ENCODE measurements around the gene SLAMF7. TPM values are rescaled to one million over a fixed set of nuclear protein-coding genes. Genes with fewer than 3 reads are reported as not detected.

The SLAMF7 gene
- total and polyA plus RNA-seq, 4 donors = 0.80 to 2.9 (median 1.1) TPM

DNA sequence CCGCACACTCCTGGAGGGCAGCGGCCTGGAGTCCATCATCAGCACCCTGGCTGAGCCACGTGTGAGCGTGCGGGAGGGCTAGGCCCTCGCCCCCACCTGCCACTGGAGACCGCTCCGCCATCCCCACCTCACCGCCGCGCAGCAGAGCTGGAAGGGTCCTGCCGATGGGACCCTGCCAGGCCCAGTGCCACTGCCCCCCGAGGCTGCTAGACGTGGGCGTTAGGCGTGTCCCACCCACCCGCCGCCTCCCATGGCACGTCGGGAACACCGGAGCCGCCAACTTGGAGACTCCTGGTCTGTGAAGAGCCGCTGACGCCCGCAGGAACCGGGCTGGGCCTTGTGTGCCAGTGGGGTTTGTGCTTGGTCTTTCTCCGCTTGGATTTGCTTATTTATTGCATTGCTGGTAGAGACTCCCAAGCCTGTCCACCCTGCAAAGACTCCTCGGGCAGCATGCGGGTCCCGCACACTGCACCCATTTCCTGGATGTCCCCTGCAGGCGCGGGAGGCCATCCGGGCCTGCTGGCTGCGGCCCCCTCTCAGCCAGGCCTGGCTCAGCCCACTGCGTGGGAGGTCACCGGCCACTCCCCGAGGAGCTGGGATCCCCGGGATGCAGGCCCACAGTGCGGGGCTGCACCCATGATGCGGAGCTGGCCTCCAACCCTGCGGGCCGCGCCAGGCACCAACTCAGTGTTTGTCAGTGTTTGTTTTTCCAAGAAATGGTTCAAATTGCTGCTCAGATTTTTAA is 63.0 kb downstream of the SLAMF7 start:
- Histone ChIP-seq H3K36me3 (ENCODE audit: control insufficient read depth in 4 of 4, insufficient read depth in 3 of 4, low read depth in 1 of 4, low read length in 3 of 4) (no peaks in the 10 kb centered on the region), H3K9me3 (ENCODE audit: control insufficient read depth in 4 of 4, low read length in 3 of 4) (peaks cover 0 to 2% (median 0%) of the 10 kb centered on the region in 4 donors), H3K4me3 (ENCODE audit: low read depth in 1 of 3, low read length in 3 of 3) (no peak overlapping the region), H3K27ac (ENCODE audit: low read depth in 1 of 2, low read length in 2 of 2) (no peak overlapping the region), H3K9ac (ENCODE audit: low read depth in 1 of 2, low read length in 2 of 2) (no peak overlapping the region), H3K4me1 (ENCODE audit: control insufficient read depth in 4 of 4, insufficient read depth in 4 of 4, low read length in 3 of 4) (no peaks in the 10 kb centered on the region), H3K27me3 (ENCODE audit: control insufficient read depth in 4 of 4, insufficient read depth in 4 of 4, low read length in 3 of 4) (no peaks in the 10 kb centered on the region)
- WGBS = 96% methylated on average over 43 of the region's 43 CpGs
- no peak for DNase-seq (ENCODE audit: low spot score)
- TF ChIP-seq TAF1 (conservative IDR thresholded peaks at IDR 0.05) (no peak), YY1 (IDR thresholded peaks at IDR 0.05) (no peak), NR2F2 (IDR thresholded peaks at IDR 0.05) (no peak), FOXA2 (IDR thresholded peaks at IDR 0.05) (no peak), FOXA1 (IDR thresholded peaks at IDR 0.05) (no peak), SP1 (IDR thresholded peaks at IDR 0.05) (no peak), EGR1 (IDR thresholded peaks at IDR 0.05; ENCODE audit: low read depth in 2 of 2) (no peak), RAD21 (IDR thresholded peaks at IDR 0.05) (no peak)
- TF ChIP-seq, protein P1, sequence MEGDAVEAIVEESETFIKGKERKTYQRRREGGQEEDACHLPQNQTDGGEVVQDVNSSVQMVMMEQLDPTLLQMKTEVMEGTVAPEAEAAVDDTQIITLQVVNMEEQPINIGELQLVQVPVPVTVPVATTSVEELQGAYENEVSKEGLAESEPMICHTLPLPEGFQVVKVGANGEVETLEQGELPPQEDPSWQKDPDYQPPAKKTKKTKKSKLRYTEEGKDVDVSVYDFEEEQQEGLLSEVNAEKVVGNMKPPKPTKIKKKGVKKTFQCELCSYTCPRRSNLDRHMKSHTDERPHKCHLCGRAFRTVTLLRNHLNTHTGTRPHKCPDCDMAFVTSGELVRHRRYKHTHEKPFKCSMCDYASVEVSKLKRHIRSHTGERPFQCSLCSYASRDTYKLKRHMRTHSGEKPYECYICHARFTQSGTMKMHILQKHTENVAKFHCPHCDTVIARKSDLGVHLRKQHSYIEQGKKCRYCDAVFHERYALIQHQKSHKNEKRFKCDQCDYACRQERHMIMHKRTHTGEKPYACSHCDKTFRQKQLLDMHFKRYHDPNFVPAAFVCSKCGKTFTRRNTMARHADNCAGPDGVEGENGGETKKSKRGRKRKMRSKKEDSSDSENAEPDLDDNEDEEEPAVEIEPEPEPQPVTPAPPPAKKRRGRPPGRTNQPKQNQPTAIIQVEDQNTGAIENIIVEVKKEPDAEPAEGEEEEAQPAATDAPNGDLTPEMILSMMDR (IDR thresholded peaks at IDR 0.05; ENCODE audit: low read depth, low read length, missing input control) = no peak
- TF ChIP-seq, protein P2, sequence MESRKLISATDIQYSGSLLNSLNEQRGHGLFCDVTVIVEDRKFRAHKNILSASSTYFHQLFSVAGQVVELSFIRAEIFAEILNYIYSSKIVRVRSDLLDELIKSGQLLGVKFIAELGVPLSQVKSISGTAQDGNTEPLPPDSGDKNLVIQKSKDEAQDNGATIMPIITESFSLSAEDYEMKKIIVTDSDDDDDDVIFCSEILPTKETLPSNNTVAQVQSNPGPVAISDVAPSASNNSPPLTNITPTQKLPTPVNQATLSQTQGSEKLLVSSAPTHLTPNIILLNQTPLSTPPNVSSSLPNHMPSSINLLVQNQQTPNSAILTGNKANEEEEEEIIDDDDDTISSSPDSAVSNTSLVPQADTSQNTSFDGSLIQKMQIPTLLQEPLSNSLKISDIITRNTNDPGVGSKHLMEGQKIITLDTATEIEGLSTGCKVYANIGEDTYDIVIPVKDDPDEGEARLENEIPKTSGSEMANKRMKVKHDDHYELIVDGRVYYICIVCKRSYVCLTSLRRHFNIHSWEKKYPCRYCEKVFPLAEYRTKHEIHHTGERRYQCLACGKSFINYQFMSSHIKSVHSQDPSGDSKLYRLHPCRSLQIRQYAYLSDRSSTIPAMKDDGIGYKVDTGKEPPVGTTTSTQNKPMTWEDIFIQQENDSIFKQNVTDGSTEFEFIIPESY (IDR thresholded peaks at IDR 0.05) = no peak

Other genes starting within 250 kb of the SLAMF7 start
- 1 to 10 TPM; 1.0 to 1.2 TPM for gene SLAMF6, start 216.0 kb upstream of the SLAMF7 start, total RNA-seq
- gene SLAMF6, start 216.0 kb upstream of the SLAMF7 start, polyA plus RNA-seq = under 1 TPM; 0.76 to 0.84 TPM
- gene CD84, start 159.8 kb upstream of the SLAMF7 start, total RNA-seq = 1 to 10 TPM; 5.8 to 8.8 TPM
- gene CD84, start 159.8 kb upstream of the SLAMF7 start, polyA plus RNA-seq = 1 to 10 TPM; 2.1 to 3.0 TPM
- 1 to 10 TPM in 1 of 2 donors, under 1 TPM in 1; 0.09 to 1.1 TPM for gene SLAMF1, start 92.2 kb upstream of the SLAMF7 start, total RNA-seq
- under 1 TPM; 0.13 to 0.21 TPM for gene SLAMF1, start 92.2 kb upstream of the SLAMF7 start, polyA plus RNA-seq
- 10 to 100 TPM in 1 of 2 donors, 1 to 10 TPM in 1; 7.0 to 10.0 TPM for gene CD48, start 27.4 kb upstream of the SLAMF7 start, total RNA-seq
- gene CD48, start 27.4 kb upstream of the SLAMF7 start, polyA plus RNA-seq = 1 to 10 TPM; 2.5 to 3.2 TPM
- 1 to 10 TPM in 1 of 2 donors, under 1 TPM in 1; 0.84 to 1.5 TPM for gene LY9, start 56.9 kb downstream of the SLAMF7 start, total RNA-seq
- under 1 TPM; 0.21 to 0.42 TPM for gene LY9, start 56.9 kb downstream of the SLAMF7 start, polyA plus RNA-seq
- 1 to 10 TPM; 2.4 to 6.6 TPM for gene CD244, start 123.6 kb downstream of the SLAMF7 start, total RNA-seq
- 1 to 10 TPM in 1 of 2 donors, under 1 TPM in 1; 0.85 to 1.1 TPM for gene CD244, start 123.6 kb downstream of the SLAMF7 start, polyA plus RNA-seq
- gene ITLN1, start 145.9 kb downstream of the SLAMF7 start, total RNA-seq = 10 to 100 TPM in 1 of 2 donors, 1 to 10 TPM in 1; 5.0 to 13.4 TPM
- gene ITLN1, start 145.9 kb downstream of the SLAMF7 start, polyA plus RNA-seq = 1 to 10 TPM; 3.7 to 6.1 TPM
- gene ITLN2, start 215.6 kb downstream of the SLAMF7 start, total RNA-seq = under 1 TPM in 1 of 2 donors, not detected in 1; 0.50 TPM
- gene ITLN2, start 215.6 kb downstream of the SLAMF7 start, polyA plus RNA-seq = under 1 TPM in 1 of 2 donors, not detected in 1; 0.12 TPM

Measured in liver (tissue), 9 donors.